ENCODE data around the gene SKI. TPM values are rescaled to one million over a fixed set of nuclear protein-coding genes. Genes with fewer than 3 reads are reported as not detected.

Gene SKI
- total RNA-seq, 3 donors from 2014 or later, result 22.1 to 33.8 (median 26.7) TPM

GRCh38 chr1:2181752-2182151 is 46.4 kb upstream of the SKI start:
- Histone ChIP-seq H3K27me3 (no peaks in the 10 kb centered on the region), H3K4me3 (no peak overlapping the region), H3K4me1 (no peaks in the 10 kb centered on the region), H3K27ac (no peak overlapping the region), H3K36me3 (no peaks in the 10 kb centered on the region), H3K9me3 (no peaks in the 10 kb centered on the region)
- intact Hi-C loops (cut with DNase I; ENCODE audit: low total_unique reads), result no loop called here
- TF ChIP-seq CTCF (IDR thresholded peaks at IDR 0.05), result no peak
- TF ChIP-seq POLR2A (IDR thresholded peaks at IDR 0.05), result no peak
- no peak for TF ChIP-seq POLR2AphosphoS5 (IDR thresholded peaks at IDR 0.05)
- no peak for DNase-seq (ENCODE audit: low spot score in 2 of 2)

- H3K9me3 ChIP-seq, result no peaks in the 10 kb centered on the region
- TF ChIP-seq CTCF (IDR thresholded peaks at IDR 0.05) (no peak), POLR2A (IDR thresholded peaks at IDR 0.05) (no peak), POLR2AphosphoS5 (IDR thresholded peaks at IDR 0.05) (no peak)
- intact Hi-C loops (cut with DNase I; ENCODE audit: low total_unique reads), result no loop called here
Observed at GRCh38 chr1:2182376-2182775, 45.7 kb upstream of the SKI start.

GRCh38 chr1:2183937-2184334 is 44.2 kb upstream of the SKI start:
- DNase-seq (ENCODE audit: low spot score in 2 of 2), result no peak

More at GRCh38 chr1:2182376-2182775, 45.7 kb upstream of the SKI start:
- H3K4me1 ChIP-seq, result no peaks in the 10 kb centered on the region
- DNase-seq (ENCODE audit: low spot score in 2 of 2), result no peak
- no peaks in the 10 kb centered on the region for H3K27me3 ChIP-seq
- no peaks in the 10 kb centered on the region for H3K36me3 ChIP-seq
- H3K27ac ChIP-seq, result no peak overlapping the region
- no peak overlapping the region for H3K4me3 ChIP-seq

GRCh38 chr1:2184531-2184930 is 43.6 kb upstream of the SKI start:
- no peaks in the 10 kb centered on the region for H3K27me3 ChIP-seq
- H3K36me3 ChIP-seq, result no peaks in the 10 kb centered on the region
- H3K4me3 ChIP-seq, result no peak overlapping the region
- DNase-seq (ENCODE audit: low spot score in 2 of 2), result no peak
- intact Hi-C loops (cut with DNase I; ENCODE audit: low total_unique reads), result no loop called here
- H3K4me1 ChIP-seq, result no peaks in the 10 kb centered on the region
- H3K27ac ChIP-seq, result no peak overlapping the region
- no peaks in the 10 kb centered on the region for H3K9me3 ChIP-seq
- TF ChIP-seq POLR2AphosphoS5 (IDR thresholded peaks at IDR 0.05) (no peak), CTCF (IDR thresholded peaks at IDR 0.05) (no peak), POLR2A (IDR thresholded peaks at IDR 0.05) (no peak)

More at GRCh38 chr1:2183937-2184334, 44.2 kb upstream of the SKI start:
- intact Hi-C loops (cut with DNase I; ENCODE audit: low total_unique reads), result no loop called here
- no peaks in the 10 kb centered on the region for H3K9me3 ChIP-seq
- no peak overlapping the region for H3K4me3 ChIP-seq
- H3K36me3 ChIP-seq, result no peaks in the 10 kb centered on the region
- H3K27ac ChIP-seq, result no peak overlapping the region
- no peaks in the 10 kb centered on the region for H3K27me3 ChIP-seq
- H3K4me1 ChIP-seq, result no peaks in the 10 kb centered on the region
- TF ChIP-seq POLR2A (IDR thresholded peaks at IDR 0.05), result no peak
- no peak for TF ChIP-seq POLR2AphosphoS5 (IDR thresholded peaks at IDR 0.05)
- no peak for TF ChIP-seq CTCF (IDR thresholded peaks at IDR 0.05)

GRCh38 chr1:2184934-2185333 is 43.2 kb upstream of the SKI start:
- no peak overlapping the region for H3K4me3 ChIP-seq
- no peak overlapping the region for H3K27ac ChIP-seq
- no peaks in the 10 kb centered on the region for H3K9me3 ChIP-seq
- TF ChIP-seq CTCF (IDR thresholded peaks at IDR 0.05) (no peak), POLR2A (IDR thresholded peaks at IDR 0.05) (no peak), POLR2AphosphoS5 (IDR thresholded peaks at IDR 0.05) (no peak)
- peaks cover 0 to under 1% of the 10 kb centered on the region in 2 donors for H3K4me1 ChIP-seq
- H3K27me3 ChIP-seq, result no peaks in the 10 kb centered on the region
- intact Hi-C loops (cut with DNase I; ENCODE audit: low total_unique reads), result no loop called here
- no peak for DNase-seq (ENCODE audit: low spot score in 2 of 2)
- no peaks in the 10 kb centered on the region for H3K36me3 ChIP-seq

Data from breast epithelium (tissue), 4 donors.